BE2C (cell line): ENCODE data around the gene MINDY4.

Experiments
- DNase-seq: peaks from one replicate; pipeline ENCODE4 v3.0.0-alpha.2; 2020
- H3K27me3 ChIP-seq: fragments of 250-450 bp; sonication (Bioruptor Pico); 2 replicates; pipeline ENCODE4 v1.5.1; 2020; ENCODE audit warnings: mild to moderate bottlenecking
- H3K36me3 ChIP-seq: fragments of 250-450 bp; sonication (Bioruptor Pico); 2 replicates; pipeline ENCODE4 v1.5.1; 2020; ENCODE audit warnings: mild to moderate bottlenecking
- H3K4me1 ChIP-seq: fragments of 250-450 bp; sonication (Bioruptor Pico); 2 replicates; pipeline ENCODE4 v1.5.1; 2020
- H3K4me3 ChIP-seq: 2 replicates; pipeline ENCODE4 v1.5.1; 2011; ENCODE audit warnings: low read depth, low read length
- H3K9me3 ChIP-seq: fragments of 250-450 bp; sonication (Bioruptor Pico); 2 replicates; pipeline ENCODE4 v1.5.1; 2020
- CTCF ChIP-seq: IDR thresholded peaks from 2 replicates; pipeline ENCODE4 v1.5.1; 2012; ENCODE audit warnings: mild to moderate bottlenecking, low read depth, low read length

Gene MINDY4

GRCh38 chr7:30886608-30887011, 115.4 kb downstream of the MINDY4 start:
- H3K9me3 ChIP-seq = no peaks in the 10 kb centered on the region
- H3K4me3 ChIP-seq = no peak overlapping the region
- no peak for DNase-seq
- TF ChIP-seq CTCF = no peak
- H3K4me1 ChIP-seq = 0 out of 2 replicates have a peak, but pooled peaks cover 5% of the 10 kb centered on the region
- no peaks in the 10 kb centered on the region for H3K36me3 ChIP-seq
- H3K27me3 ChIP-seq = no peaks in the 10 kb centered on the region

GRCh38 chr7:30887464-30887872, 116.3 kb downstream of the MINDY4 start:
- H3K27me3 ChIP-seq = no peaks in the 10 kb centered on the region
- no peak for DNase-seq
- TF ChIP-seq CTCF = no peak
- 0 out of 2 replicates have a peak, but pooled peaks cover 5% of the 10 kb centered on the region for H3K4me1 ChIP-seq
- no peaks in the 10 kb centered on the region for H3K9me3 ChIP-seq
- H3K4me3 ChIP-seq = no peak overlapping the region
- H3K36me3 ChIP-seq = no peaks in the 10 kb centered on the region

- DNase-seq = no peak
- Histone ChIP-seq H3K36me3 (no peaks in the 10 kb centered on the region), H3K9me3 (no peaks in the 10 kb centered on the region), H3K4me3 (no peak overlapping the region), H3K4me1 (0 out of 2 replicates have a peak, but pooled peaks cover 5% of the 10 kb centered on the region), H3K27me3 (no peaks in the 10 kb centered on the region)
- no peak for TF ChIP-seq CTCF
Observed at GRCh38 chr7:30888747-30889146, 117.5 kb downstream of the MINDY4 start.

GRCh38 chr7:30890226-30890625, 119.0 kb downstream of the MINDY4 start:
- Histone ChIP-seq H3K4me1 (no peaks in the 10 kb centered on the region), H3K4me3 (no peak overlapping the region), H3K36me3 (no peaks in the 10 kb centered on the region), H3K27me3 (no peaks in the 10 kb centered on the region), H3K9me3 (no peaks in the 10 kb centered on the region)
- no peak for TF ChIP-seq CTCF
- DNase-seq = no peak

GRCh38 chr7:30893357-30893756, 122.1 kb downstream of the MINDY4 start:
- TF ChIP-seq CTCF = no peak
- Histone ChIP-seq H3K36me3 (no peaks in the 10 kb centered on the region), H3K4me1 (no peaks in the 10 kb centered on the region; the same call in 1 of the 2 replicates), H3K9me3 (no peaks in the 10 kb centered on the region), H3K27me3 (no peaks in the 10 kb centered on the region), H3K4me3 (no peak overlapping the region)
- DNase-seq = no peak

- DNase-seq = no peak
- no peaks in the 10 kb centered on the region for H3K36me3 ChIP-seq
- TF ChIP-seq CTCF = no peak
- no peak overlapping the region for H3K4me3 ChIP-seq
- no peaks in the 10 kb centered on the region; the same call in 1 of the 2 replicates for H3K4me1 ChIP-seq
- H3K9me3 ChIP-seq = no peaks in the 10 kb centered on the region
- no peaks in the 10 kb centered on the region for H3K27me3 ChIP-seq
Observed at GRCh38 chr7:30894009-30894408, 122.8 kb downstream of the MINDY4 start.
